Thyroid gland (tissue), 4 donors: ENCODE results near the gene PLEKHA6. TPM values are rescaled to one million over a fixed set of nuclear protein-coding genes. Genes with fewer than 3 reads are reported as not detected.

Experiments used
- DNase-seq, 2 donors: peaks; one replicate each; pipeline ENCODE4 v3.0.0-alpha.2; 2019
- H3K27ac ChIP-seq, 3 donors: fragments of 200-600 bp; sonication (generic); 1 replicate in 2 of 3; 2 replicates in 1 of 3; pipeline ENCODE4 v1.5.1; 2016 to 2019; ENCODE audit warnings: mild to moderate bottlenecking in 1 of 3, moderate library complexity in 1 of 3
- H3K27me3 ChIP-seq: fragments of 200-600 bp; sonication (generic); one replicate; pipeline ENCODE4 v1.5.1; 2019
- H3K36me3 ChIP-seq, 2 donors: fragments of 200-600 bp; sonication (generic); one replicate each; pipeline ENCODE4 v1.5.1; 2016 to 2019
- H3K4me1 ChIP-seq, 2 donors: fragments of 200-600 bp; sonication (generic); one replicate each; pipeline ENCODE4 v1.5.1; 2017 to 2019
- H3K4me3 ChIP-seq, 3 donors: fragments of 200-600 bp; sonication (generic); replicated peaks in 1 of 3; 1 replicate in 2 of 3; 2 replicates in 1 of 3; pipeline ENCODE4 v1.5.1; 2016; ENCODE audit warnings: mild to moderate bottlenecking in 1 of 3
- H3K9me3 ChIP-seq: fragments of 200-600 bp; sonication (generic); one replicate; pipeline ENCODE4 v1.5.1; 2017
- CTCF ChIP-seq, 6 experiments: fragments of 200-600 bp in 3 of 6; fragments of 450-650 bp in 3 of 6; sonication (generic) in 3 of 6; IDR thresholded peaks; one replicate each; pipeline ENCODE4 v1.5.1; 2016 to 2019; ENCODE audit warnings: antibody characterized with exemption in 6 of 6, mild to moderate bottlenecking in 2 of 6, inconsistent platforms in 1 of 6, moderate library complexity in 1 of 6
- POLR2A ChIP-seq, 2 donors: fragments of 450-650 bp; IDR thresholded peaks; one replicate each; pipeline ENCODE4 v1.6.1; 2017; ENCODE audit warnings: antibody characterized with exemption in 2 of 2, mild to moderate bottlenecking in 2 of 2, moderate library complexity in 1 of 2
- WGBS, 2 donors: methylation state at CpG; one replicate each; pipeline ENCODE4 v1.1.5; 2017; 5-methylcytosine and 5-hydroxymethylcytosine counted together
- intact Hi-C: fragments of 100-400 bp; cut with DNase I; formaldehyde crosslinking; loops from one replicate; pipeline ENCODE4 v1.15.1; 2023
- total RNA-seq, 4 donors: library from RNA; depleted of rRNA; stranded (reverse); fragments of >200 nt; gene quantifications; one replicate each; pipeline ENCODE4 v1.2.3, GENCODE V29; 2016

The PLEKHA6 gene
- total RNA-seq, 4 donors from 2014 or later, result 2.9 to 8.9 (median 4.0) TPM

GRCh38 chr1:204261746-204262505 lies 97.8 kb downstream of the PLEKHA6 start:
- intact Hi-C loops, result no loop called here
- Histone ChIP-seq H3K36me3 (no peaks in the 10 kb centered on the region), H3K27ac (no peak overlapping the region), H3K4me3 (no peak overlapping the region), H3K9me3 (no peaks in the 10 kb centered on the region), H3K27me3 (no peaks in the 10 kb centered on the region), H3K4me1 (no peaks in the 10 kb centered on the region)
- 79 to 82% methylated on average over 13 of the region's 13 CpGs for WGBS, 2 donors
- TF ChIP-seq POLR2A (IDR thresholded peaks at IDR 0.05) (no peak), CTCF (IDR thresholded peaks at IDR 0.05) (no peak)
- no peak for DNase-seq

- Histone ChIP-seq H3K27me3 (no peaks in the 10 kb centered on the region), H3K9me3 (no peaks in the 10 kb centered on the region), H3K4me1 (no peaks in the 10 kb centered on the region), H3K4me3 (no peak overlapping the region), H3K36me3 (no peaks in the 10 kb centered on the region), H3K27ac (no peak overlapping the region)
- no peak for TF ChIP-seq POLR2A (IDR thresholded peaks at IDR 0.05)
- no peak for TF ChIP-seq CTCF (IDR thresholded peaks at IDR 0.05)
- DNase-seq, result no peak
- intact Hi-C loops, result no loop called here
- 95 to 100% methylated on average over 4 to 11 of the region's 12 CpGs for WGBS, 2 donors
Measured at GRCh38 chr1:204261266-204261665, 98.5 kb downstream of the PLEKHA6 start.

DNA sequence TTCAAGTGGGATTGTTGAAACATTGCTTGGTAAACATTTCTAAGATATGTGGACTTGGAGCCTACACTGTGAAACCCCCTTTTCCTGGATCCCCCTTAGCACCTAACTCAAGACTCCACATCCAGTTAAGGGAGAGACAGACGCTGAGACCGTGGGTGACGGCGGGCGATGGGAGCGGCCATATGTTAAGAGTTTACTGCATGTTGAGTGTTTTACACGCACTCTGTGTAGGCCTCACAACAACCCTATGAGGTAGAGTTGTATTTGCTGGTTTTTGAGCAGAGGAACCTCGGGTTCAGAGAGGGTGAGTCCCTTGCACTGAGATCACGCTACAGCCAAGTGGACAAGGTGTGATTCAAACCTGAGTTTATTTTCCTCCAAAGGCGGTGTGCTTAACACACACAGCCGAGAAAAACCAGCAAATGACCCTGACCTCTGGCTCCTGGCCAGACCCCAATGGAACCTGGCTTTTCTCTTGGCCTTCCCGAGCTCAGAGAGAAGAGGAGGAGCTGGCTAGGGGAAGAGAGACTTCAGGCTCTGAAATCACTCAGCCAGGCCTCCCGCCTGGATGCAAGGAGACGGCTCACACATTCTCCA lies 99.0 kb downstream of the PLEKHA6 start:
- no peak for TF ChIP-seq CTCF (IDR thresholded peaks at IDR 0.05)
- TF ChIP-seq POLR2A (IDR thresholded peaks at IDR 0.05), result no peak
- no peak overlapping the region for H3K27ac ChIP-seq
- H3K4me3 ChIP-seq, result no peak overlapping the region
- H3K27me3 ChIP-seq, result no peaks in the 10 kb centered on the region
- WGBS, 2 donors, result 90 to 92% methylated on average over 14 of the region's 14 CpGs
- DNase-seq, result no peak
- H3K36me3 ChIP-seq, result no peaks in the 10 kb centered on the region
- intact Hi-C loops, result no loop called here
- no peaks in the 10 kb centered on the region for H3K9me3 ChIP-seq
- peaks cover 0 to 1% of the 10 kb centered on the region in 2 donors for H3K4me1 ChIP-seq

DNA sequence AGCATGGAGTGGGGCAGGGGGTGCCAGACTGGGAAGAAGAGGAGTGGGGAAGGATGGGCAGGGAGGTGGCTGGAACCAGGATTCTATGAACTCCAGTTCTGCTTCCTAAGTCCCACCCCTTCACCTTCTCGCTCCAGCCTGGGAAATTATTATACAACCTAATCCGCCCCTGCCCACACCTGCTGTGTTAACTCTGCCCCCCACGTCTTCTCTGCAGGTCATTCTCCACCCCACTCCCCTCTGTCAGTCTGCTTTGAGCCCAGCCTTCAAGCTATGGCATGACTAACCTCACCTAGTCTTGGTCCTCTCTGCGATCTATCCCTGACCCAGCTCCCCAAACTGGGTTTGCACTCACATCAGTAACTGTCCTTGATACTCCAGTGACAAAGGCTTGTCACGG lies 99.9 kb downstream of the PLEKHA6 start:
- no peak for DNase-seq
- WGBS, 2 donors, result 89 to 97% methylated on average over 5 of the region's 5 CpGs
- H3K36me3 ChIP-seq, result no peaks in the 10 kb centered on the region
- H3K9me3 ChIP-seq, result no peaks in the 10 kb centered on the region
- TF ChIP-seq CTCF (IDR thresholded peaks at IDR 0.05), result no peak
- no peak for TF ChIP-seq POLR2A (IDR thresholded peaks at IDR 0.05)
- intact Hi-C loops, result no loop called here
- H3K27ac ChIP-seq, result no peak overlapping the region
- H3K4me3 ChIP-seq, result no peak overlapping the region
- no peaks in the 10 kb centered on the region for H3K27me3 ChIP-seq
- peaks cover 2 to 10% of the 10 kb centered on the region in 2 donors for H3K4me1 ChIP-seq

DNA sequence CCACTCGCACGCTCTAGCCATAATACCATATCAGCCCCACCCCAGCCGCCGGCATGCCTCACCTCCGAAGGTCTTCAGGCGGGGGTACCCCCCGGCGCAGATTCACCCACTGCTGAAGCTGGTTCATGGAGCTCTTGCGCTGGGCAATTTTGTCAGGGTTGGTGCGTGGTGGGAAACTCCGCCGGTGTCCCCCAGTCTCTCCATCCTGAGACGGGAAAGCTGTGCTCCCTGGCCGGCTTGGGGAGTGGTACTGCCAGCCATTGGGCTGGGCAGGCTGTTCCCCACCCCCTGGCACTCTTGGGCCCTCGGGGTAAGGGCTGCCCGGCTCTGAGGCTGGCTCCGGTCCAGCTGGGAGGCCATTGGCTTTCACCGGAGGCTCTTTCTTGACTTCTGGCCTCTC lies 100.5 kb downstream of the PLEKHA6 start:
- TF ChIP-seq POLR2A (IDR thresholded peaks at IDR 0.05) (no peak), CTCF (IDR thresholded peaks at IDR 0.05) (no peak)
- DNase-seq, result no peak
- no peak overlapping the region for H3K4me3 ChIP-seq
- H3K4me1 ChIP-seq, result peaks cover 6 to 12% of the 10 kb centered on the region in 2 donors
- 97% methylated on average over 8 to 15 of the region's 18 CpGs for WGBS, 2 donors
- H3K36me3 ChIP-seq, result no peaks in the 10 kb centered on the region
- no peak overlapping the region for H3K27ac ChIP-seq
- H3K27me3 ChIP-seq, result no peaks in the 10 kb centered on the region
- intact Hi-C loops, result no loop called here
- no peaks in the 10 kb centered on the region for H3K9me3 ChIP-seq
